ENCODE data around the gene PRR23E.

PRR23E gene, protein sequence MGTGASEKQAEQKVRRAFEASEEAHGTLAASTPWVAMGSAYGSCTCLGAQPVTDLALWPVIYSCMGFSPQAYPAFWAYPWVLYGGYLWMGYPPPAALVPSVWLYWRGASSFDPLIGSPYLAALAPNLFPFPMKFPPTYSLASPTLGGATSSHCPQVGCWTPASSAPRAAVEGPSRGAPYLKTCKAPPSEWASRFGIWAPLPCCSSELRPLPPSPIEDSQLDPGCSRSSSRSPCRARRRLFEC

DNA sequence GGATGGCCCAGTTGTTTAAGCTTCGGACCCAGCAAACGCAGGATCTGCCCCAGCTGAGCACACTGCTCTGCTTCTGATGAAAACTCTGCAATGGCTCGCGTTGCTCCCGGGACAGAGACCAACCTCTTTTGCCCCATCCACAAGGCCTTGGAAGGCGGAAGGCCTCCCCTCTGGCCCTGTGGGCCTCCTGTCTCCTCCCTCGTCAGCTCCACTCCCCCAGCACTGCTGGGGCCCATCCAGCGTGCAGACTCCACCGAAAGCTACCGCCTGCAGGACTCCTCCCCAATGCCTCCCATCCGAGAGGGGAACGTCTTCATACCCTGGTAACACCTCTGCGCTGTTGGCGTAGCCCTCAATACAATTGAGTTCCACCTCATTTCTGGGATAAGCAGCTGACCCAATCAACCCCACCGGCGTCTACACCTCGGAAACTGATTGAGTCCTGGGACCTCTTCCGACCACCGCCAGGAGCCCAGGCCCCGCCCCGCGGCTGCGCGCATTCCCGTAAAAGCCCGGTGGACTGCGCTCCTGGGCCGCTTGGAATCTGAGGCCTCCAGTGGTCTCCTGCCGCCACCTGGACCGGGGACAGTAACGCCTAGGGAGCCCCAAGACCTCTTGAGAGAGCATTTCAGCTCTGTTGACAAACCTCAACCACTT is at the start of gene PRR23E:
TSS of gene PRR23E (plus strand) at position 556 of the 657 bp plus-strand sequence. CDS start 3,555 bp downstream, outside the sequence.
- DNase-seq = no peak

DNA sequence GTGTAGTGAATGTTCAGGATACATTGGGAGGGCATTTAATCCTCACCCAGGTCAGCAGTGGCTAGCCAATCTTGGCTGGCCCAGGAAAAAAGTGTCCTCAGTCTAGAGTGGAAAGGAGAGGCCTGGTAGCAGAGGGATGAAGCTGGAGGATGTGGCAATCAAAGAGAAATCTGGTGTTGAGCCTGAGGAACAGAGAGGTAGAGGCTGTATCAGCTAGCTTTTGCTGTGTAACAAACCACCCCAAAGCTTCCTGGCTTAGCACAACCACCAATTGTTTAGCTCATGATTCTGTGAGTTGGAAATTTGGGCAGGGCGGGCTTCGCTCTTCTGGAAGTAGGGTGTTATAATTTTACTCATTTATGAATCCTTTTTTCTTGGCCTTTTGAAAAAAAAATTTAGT is 49.8 kb upstream of the PRR23E start:
- DNase-seq = no peak

DNA sequence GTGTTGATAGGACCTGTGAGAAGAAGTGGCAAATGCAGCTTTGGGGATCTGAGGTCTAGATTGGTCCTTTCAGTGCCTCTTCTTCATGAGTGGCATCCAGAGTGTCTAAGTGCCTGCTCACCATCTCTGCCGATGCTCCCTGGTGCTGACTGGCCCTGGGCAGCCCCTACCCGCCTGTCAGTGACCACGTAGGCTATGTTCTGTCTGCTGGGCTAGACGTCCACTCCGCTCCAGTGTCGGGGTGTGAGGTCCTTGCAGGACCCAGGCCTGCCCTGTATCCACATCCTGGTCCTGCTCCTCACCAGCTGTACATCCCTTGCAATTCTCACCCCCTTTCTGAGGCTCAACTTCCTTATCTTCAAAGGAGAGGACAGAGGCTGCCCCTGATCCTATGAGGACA is 48.3 kb upstream of the PRR23E start:
- DNase-seq = no peak

DNA sequence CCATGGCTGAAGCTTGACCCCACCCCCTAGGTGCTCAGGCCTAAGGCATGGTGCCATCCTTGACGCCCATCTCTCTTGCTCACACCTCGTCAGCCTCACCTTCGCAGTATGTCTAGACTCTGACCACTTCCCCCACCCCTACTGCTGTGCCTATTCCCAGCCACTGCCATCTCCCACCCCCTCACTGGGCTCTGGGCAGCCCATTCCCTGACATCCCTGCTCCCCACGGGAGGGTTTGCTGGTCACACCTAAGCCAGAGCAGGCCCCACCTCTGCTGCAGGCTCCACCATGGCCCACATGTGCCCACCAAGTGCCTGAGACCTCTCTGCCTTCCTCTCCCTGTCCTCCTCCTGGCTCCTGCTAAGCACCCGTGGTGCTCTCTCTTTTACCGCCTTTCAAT is 47.7 kb upstream of the PRR23E start:
- no peak for DNase-seq

DNA sequence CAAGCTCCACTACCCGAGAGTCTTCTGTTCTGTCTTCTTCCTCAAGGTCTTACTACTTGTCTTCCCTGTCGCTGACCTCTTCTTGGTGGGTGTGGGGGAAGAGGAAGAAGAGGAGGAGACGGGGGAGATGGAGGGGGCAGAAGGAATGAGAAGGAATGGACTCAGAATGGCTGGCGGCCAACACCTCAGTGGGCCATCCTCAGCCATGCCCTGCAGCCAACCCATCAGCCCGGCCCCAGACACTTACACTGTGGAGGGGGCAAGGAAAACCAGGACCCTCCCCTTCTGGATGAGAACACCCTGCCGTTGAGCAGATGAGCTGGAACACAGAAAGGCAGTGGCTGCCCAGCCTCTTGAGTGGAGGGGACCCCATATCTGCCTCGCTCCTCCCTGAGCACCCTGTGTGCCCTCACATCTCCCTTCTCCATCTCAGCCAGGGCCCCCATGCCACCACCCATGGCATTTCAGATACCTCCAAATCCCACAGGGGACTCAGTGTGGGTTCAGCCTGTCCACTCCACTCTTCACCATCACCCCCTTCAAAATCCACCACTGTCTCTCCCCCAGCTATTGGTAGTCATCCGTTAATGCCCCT is 45.5 kb upstream of the PRR23E start:
- no peak for DNase-seq

DNA sequence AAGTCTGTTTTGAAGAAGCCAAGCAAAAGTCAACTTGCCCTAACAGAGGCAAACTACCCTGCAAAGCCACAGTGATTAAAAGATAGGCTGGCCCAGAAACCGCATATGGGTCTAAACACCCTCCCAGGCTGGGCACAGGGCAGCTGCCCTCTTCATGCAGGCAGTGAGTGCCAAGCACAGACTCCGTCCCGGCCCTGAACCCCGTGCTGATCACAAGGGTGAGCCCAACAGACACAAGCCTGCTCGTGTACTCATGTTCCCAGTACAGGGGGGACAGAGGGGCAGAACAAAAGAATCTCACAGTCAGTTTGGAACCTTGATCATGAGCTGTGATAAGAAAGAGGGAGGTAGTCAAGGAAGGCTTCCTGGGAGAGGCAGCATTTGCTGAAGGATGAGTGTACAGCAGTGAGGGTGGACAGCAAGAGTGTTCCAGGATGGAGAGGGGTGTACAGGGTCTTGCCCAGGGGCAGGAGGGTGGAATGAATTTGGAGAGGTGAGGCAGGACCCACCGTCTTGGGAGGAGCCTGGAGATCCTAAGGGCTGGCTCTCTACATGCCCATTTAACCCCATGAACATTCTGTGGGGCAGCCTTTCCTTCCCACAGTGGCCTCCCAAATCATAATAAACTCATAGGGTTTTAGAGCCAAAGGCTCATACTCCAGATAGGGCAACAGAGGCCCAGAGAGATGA is 43.2 kb upstream of the PRR23E start:
- no peak for DNase-seq

DNA sequence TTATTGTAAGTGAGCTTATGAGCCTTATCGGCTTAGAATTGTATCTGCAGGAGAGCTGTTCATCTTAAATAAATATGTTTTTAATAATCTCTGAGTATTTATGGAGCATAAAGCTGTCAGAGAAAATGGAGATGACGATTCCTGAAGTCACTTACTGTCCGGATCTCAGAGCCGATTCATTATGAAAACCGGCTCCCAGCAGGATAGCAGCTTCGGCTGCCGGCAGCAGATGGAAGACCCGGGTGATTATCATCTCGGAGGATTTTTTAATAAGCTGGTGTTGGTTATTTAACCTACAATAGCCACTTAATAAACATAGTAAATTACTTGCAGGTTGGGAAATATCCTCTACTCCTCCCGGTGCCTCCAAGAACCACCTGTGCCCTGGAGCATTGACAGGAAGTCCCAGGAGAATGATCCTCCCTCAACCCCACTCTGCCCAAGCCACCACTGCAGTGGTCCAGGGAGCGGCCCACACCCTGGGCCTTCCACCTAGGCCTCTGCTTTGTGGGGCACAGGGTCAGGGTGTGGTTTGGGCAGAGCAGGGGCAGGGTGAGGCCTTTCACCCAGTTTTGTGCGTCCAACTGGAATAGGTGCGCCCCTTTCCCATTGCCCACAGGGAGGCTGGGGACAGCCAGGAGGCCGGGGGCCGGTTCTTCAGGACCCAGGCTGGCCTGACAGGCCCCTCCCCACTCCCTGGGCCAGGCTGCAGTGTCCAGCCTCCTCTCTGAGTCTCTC is 42.2 kb upstream of the PRR23E start:
- no peak for DNase-seq

DNA sequence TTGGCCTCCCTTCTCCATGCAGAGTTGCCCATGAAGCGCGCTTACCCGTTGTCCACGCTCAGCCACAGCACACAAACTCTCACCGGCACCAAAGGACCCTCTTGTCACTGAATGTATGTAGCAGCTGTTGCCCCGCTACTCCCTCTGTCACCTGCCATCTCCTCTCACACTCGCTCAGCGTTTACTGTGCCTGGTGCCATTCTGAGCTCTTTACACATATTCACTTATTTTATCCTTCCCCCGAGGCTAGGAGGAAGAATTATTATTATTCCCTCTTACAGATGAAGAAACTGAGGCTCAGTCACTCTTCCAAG is 41.7 kb upstream of the PRR23E start:
- no peak for DNase-seq

DNA sequence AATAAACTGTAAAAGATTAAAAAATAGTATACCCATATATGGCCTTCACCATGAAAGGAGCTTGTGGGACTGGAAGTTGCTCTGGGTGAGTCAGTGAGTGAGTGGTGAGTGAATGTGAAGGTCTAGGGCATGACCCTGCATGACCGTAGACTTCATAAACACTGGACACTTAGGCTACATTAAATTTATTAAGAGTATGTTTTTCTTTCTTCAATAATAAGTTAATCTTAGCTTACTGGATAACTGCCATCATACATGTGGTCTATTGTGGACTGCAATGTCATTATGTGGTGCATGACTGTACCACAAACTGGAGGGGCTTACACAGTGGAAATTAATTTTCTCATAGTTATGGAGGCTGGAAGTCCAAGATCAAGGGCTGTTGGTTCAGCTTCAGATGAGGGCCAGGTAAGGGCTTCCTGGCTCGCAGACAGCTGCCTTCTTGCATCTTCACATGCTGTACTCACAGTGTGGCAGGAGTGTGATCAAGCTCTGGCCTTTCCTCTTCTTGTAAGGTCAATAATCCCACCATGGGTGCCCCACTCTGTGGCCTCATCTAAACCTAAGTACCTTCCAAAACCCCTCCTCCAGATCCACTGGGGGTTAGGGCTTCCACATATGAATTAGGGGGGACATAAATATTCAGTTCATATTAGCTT is 40.8 kb upstream of the PRR23E start:
- DNase-seq = no peak

DNA sequence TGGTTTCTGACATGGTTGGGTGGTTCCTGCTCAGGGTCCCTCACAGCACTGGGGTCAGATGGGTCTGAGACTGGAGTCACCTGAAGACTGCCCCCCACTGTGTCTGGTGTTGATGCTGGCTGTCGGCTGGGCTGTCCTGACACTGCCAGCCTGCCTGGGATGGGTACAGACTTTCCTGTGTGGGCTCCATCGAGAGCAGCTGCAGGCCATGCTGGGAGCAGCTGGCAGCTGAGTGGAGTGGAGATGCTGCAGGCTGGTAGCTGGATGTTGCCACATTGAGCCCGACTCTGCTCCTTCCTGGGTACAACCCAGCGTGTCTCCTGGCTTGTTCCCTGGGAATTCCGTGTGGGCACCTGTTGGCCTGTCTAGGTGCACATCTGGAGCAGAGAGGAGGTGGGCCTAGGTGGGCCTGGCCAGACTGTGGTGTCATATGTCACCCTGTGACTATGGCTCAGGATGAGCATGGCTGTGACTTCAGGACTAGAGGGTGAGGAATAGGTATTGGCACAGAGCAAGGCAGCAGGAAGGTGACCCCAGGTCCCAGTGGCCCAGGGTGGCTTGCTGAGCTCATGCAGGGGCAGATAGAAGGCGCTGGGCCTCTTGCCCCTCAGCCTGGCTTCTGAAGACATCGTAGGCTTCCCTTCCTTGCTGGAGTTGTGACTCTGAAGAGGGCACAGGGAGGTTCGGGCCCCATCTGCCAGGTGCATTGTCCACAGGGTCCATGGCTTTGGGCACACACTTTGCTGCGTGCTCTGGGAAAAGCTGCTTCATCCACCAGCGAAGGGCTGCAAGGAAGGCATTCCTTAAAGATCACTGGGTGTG is 40.0 kb upstream of the PRR23E start:
- no peak for DNase-seq

DNA sequence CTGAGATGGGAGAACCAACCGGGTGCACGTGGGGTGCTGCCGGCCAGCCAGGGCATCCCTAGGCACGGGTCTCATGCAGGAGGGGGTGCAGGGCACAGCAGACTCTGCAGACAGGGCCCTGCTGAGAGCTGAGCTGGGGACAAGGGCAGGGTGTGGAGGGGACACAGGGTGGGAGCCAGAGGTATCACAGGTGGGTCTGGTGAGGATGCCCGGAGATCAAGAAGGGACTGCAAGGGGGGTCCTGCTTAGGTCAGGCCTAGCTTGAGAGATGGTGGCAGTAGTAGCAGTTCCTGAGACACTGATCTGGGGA is 39.5 kb upstream of the PRR23E start:
- DNase-seq = no peak

DNA sequence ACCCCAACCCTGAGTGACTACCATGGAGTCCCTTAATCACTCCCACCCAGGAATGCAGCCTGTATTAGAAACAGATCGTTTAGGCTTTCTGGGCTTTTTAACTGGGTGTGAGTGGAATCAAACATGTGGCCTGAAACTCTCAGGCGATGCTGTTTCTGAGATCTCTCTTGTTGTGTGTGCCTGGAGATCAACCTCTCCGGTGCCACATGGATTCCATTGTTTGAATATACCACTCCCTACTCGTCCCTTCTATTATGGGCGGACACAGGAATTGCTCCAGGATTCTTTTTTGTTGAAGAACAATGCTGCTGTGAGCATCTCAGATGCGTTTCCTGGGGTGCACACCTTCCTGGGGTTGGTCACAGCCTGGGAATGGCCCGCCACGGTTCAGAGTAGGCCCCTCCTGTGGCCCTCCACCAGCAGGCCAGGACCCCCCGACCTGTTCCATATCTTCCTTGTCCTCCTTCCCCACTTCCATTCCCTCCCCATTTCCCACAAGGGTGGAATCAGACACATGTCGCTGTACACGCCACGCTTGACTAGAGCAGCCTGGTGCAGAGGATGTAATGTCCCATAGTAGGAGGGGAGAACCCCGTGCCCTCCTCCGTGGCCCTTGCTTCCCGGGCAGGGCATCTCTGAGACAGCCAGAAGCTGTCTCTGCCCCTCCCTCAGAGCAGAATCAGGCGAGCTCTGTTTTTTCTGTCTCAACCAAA is 36.4 kb upstream of the PRR23E start:
- DNase-seq = no peak

DNA sequence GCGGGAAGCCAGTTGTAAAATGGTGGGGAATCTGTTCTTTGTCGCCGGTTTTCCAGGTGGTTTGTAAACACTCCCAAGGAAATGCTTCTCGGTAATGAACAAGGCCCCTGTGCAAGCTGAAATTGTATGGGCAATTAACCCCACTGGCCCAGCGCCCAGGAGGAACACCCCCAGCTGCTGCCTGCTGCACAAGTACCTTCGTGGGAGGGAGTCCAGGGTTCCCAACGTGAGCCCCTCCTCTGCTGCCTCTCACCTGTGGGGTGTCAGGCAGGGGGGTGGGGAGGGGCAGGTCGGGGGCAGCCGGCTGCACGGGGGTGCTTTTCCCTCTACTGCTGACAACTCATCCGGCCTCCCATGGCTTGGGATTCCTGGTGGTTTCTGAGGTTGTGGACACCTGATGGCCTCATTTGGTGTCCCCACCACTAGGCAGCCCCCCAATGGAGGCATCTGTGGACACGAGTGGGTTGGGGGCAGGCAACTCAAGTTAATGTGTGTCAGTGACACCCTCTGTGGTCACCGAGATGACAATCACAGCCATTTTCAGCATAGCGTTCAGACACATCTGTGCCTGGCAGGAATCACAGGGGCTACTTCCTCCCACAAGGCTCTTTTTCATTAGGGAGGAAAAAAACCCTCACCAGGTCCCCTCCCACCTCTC is 35.6 kb upstream of the PRR23E start:
- no peak for DNase-seq

DNA sequence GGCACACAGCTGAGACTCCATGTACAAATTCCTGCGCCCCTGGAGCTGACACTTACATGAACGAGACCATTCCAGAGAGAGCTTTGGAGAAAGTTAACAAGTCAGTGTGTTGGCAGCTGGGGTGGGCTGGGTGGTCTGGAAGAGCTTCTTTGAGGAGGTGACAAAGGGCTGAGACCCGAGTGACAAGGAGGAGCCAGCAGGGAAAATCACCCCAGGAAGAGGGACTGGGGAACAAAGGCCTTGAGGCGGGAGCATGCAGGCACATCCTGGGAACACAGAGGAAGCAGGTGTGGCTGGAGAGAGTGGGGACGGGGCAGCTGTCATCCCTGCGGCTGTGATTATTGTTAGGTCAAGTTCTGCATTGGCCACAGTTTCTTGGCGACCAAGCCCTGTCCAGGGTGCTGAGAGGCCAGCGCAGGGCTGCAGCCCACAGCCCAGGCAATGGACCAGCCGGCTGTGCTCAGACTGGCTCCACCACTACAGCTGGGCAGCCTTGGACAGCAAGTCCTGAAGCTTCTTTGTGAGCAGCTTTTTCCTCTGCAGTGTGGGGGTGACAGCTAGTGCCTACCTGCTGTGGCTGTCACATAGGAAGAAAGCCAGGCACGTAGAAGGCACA is 34.2 kb upstream of the PRR23E start:
- no peak for DNase-seq

DNA sequence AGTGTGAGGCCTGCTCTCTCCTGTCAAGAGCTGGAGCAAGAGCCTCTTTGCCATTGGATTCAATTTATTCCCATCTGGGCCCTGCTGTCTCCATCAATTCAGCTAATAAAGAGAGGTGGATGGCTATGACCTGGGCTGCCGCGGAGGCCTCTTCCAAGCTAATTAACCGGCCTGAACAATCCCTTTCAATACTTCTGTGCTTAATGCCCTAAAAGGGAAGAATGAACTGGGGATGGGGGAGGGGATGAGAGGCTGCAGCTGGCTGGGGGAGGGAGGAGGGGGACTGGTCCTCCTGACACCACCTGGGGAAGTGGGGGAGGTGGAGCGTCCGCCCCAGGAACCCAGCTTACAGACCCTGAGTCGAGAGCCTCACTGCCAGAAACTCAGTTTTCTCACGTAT is 33.4 kb upstream of the PRR23E start:
- no peak for DNase-seq

DNA sequence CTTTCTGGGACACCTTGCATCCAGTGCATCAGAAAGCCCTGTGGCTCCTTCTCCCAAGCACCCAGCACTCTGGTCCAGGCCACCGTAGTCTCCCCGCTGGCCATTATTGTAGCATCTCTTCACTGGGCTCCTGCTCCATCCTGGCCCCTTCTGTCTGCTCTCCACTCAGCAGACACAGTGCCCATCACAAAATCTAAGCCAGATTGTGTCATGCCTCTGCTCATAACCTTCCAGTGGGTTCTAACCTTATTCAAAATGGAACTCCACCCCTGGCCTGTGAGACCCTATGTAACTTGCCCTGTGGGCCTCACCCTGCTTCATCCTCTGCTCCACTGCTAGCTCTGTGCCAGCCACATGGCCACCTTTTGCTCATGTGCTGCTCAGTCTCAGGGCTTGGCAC is 31.7 kb upstream of the PRR23E start:
- no peak for DNase-seq

DNA sequence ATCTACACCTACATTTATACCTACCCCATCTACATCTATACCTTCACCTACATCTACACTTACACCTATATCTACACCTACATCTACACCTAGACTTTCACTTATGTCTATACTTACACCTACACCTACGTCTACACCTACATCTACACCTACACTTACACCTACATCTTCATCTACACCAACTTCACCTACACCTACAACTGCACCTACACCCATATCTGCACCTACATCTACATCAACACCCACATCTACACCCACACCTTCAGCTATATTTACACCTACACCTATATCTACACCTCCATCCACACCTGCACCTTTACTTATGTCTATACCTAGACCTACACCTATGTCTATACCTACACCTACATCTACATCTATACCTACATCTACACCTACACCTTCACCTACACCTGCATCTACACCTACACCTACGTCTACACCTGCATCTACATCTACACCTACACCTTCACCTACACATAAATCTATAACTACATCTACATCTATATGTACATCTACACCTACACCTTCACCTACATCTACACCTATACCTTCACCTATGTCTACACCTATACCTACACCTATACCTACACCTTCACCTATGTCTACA is 30.9 kb upstream of the PRR23E start:
- DNase-seq = no peak

DNA sequence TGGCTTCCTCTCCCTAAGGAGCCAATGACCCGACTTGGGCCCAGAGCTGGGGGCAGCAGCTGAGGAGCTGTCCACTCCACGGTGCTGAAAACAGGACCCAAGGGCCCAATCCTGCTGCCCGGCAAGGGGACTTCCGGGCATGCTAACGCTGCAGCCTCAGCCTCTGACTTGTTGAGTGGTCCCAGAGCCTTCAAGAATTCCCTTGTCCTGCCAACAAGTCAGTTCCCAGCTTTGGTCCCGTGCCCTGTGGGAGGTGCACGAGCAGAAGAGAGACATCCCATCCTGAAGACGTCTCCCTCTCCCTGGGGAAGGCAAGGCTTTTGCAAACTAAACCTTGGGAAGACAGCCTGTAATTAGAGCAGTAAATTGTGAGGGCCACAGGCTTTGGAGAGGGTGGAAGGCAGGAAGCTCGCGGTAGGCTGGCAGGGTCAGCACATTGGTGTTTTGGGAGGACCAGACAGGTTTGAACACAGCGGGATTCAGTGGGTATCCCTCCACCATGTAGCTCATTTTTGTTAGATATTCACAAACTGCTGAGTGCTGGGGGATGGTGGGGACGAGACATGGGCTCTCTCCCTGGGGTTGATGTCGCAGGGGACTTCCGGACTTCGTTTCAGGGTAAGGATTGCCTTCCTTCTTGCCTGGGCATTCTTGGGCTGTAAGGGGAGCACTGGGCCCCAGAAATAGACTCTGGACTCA is 29.8 kb upstream of the PRR23E start:
- DNase-seq = no peak

DNA sequence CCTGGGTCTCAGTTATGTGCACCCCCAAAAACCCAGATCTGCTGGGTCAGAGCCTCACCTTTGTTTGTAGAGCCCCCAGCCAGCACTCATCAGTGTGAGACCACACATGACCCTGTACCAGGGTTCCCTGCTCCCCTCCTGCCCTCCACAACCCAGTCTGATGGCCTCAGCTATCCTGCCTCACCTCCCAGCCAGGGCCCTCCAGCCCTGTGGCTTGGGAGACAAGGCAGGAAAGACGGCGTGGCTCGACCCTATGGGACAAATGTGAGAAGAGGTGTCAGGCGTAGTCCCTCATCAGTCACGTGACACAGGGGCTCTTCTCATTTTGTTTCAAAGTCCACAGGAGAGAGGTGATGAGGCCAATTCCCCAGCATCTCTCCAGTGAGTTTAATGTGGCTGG is 28.3 kb upstream of the PRR23E start:
- no peak for DNase-seq

Data from CD4-positive, alpha-beta T cell treated with Interleukin-17A for 4 hours (primary cell).